GM21737 (cell line): ENCODE measurements around the gene ATF5.
"Not testable (repeated sequence)": the region's sequence is repeated elsewhere in the genome, so short reads cannot be mapped to it uniquely, and the experiment has no call there.

Source experiments
- ATAC-seq: cut with Tn5 transposase; IDR thresholded peaks from one replicate; pipeline ENCODE4 v1.9.1; 2021; ENCODE audit warnings: mild to moderate bottlenecking, moderate library complexity; ENCODE audit not compliant: unreplicated experiment

ATF5 gene

GRCh38 chr19:49940482-49940791 lies 11.4 kb downstream of the ATF5 start:
- no peak for ATAC-seq

- ATAC-seq = not testable (repeated sequence)
Observed at GRCh38 chr19:49944567-49944966, 15.6 kb downstream of the ATF5 start.

- no peak for ATAC-seq
Observed at GRCh38 chr19:49946415-49946814, 17.4 kb downstream of the ATF5 start.

- ATAC-seq = no peak
Observed at GRCh38 chr19:49949742-49950589, 21.0 kb downstream of the ATF5 start.

GRCh38 chr19:49950590-49950948 lies 21.6 kb downstream of the ATF5 start:
- ATAC-seq = no peak

GRCh38 chr19:49950956-49951526 lies 22.0 kb downstream of the ATF5 start:
- no peak for ATAC-seq

GRCh38 chr19:49951806-49952478 lies 22.9 kb downstream of the ATF5 start:
- no peak for ATAC-seq

GRCh38 chr19:49952479-49952836 lies 23.5 kb downstream of the ATF5 start:
- no peak for ATAC-seq

GRCh38 chr19:49952906-49953305 lies 23.9 kb downstream of the ATF5 start:
- ATAC-seq = no peak

- no peak for ATAC-seq
Observed at GRCh38 chr19:49953416-49953815, 24.4 kb downstream of the ATF5 start.

- ATAC-seq = no peak
Observed at GRCh38 chr19:49954092-49954829, 25.3 kb downstream of the ATF5 start.

GRCh38 chr19:49954933-49955332 lies 25.9 kb downstream of the ATF5 start:
- no peak for ATAC-seq

- ATAC-seq = no peak
Observed at GRCh38 chr19:49956115-49956495, 27.1 kb downstream of the ATF5 start.

GRCh38 chr19:49957262-49957915 lies 28.4 kb downstream of the ATF5 start:
- no peak for ATAC-seq

- ATAC-seq = not testable (repeated sequence)
Observed at GRCh38 chr19:49958144-49958543, 29.1 kb downstream of the ATF5 start.

GRCh38 chr19:49958596-49958995 lies 29.6 kb downstream of the ATF5 start:
- ATAC-seq = not testable (repeated sequence)

- ATAC-seq = not testable (repeated sequence)
Observed at GRCh38 chr19:49959892-49960291, 30.9 kb downstream of the ATF5 start.

- not testable (repeated sequence) for ATAC-seq
Observed at GRCh38 chr19:49960980-49961379, 32.0 kb downstream of the ATF5 start, which contains the start of gene SIGLEC11. TSS of gene SIGLEC11 (minus strand) at chr19:49961172. CDS start at chr19:49961081, 91 bp downstream.

- no peak for ATAC-seq
Observed at GRCh38 chr19:49968279-49968922, 39.4 kb downstream of the ATF5 start.

- ATAC-seq = not testable (repeated sequence)
Observed at GRCh38 chr19:49969355-49969754, 40.4 kb downstream of the ATF5 start.
